ENCODE data around the gene MEIS1. TPM values are rescaled to one million over a fixed set of nuclear protein-coding genes. Genes with fewer than 3 reads are reported as not detected.

MEIS1 gene
- total RNA-seq, 3 donors from 2014 or later = 23.0 to 37.9 (median 37.0) TPM

GRCh38 chr2:66601624-66602023, 166.7 kb downstream of the MEIS1 start:
- H3K27ac ChIP-seq = no peak overlapping the region
- no peaks in the 10 kb centered on the region for H3K4me1 ChIP-seq
- no peaks in the 10 kb centered on the region for H3K36me3 ChIP-seq
- intact Hi-C loops (cut with DNase I; ENCODE audit: low total_unique reads) = no loop called here
- no peak for DNase-seq (ENCODE audit: low spot score in 2 of 2)
- H3K9me3 ChIP-seq = no peaks in the 10 kb centered on the region
- TF ChIP-seq POLR2A (IDR thresholded peaks at IDR 0.05) (no peak), CTCF (IDR thresholded peaks at IDR 0.05) (no peak), POLR2AphosphoS5 (IDR thresholded peaks at IDR 0.05) (no peak)
- no peaks in the 10 kb centered on the region for H3K27me3 ChIP-seq
- H3K4me3 ChIP-seq = no peak overlapping the region

- TF ChIP-seq POLR2A (IDR thresholded peaks at IDR 0.05) (no peak), POLR2AphosphoS5 (IDR thresholded peaks at IDR 0.05) (no peak), CTCF (IDR thresholded peaks at IDR 0.05) (no peak)
- no peak for DNase-seq (ENCODE audit: low spot score in 2 of 2)
- Histone ChIP-seq H3K4me1 (no peaks in the 10 kb centered on the region), H3K27me3 (no peaks in the 10 kb centered on the region), H3K4me3 (no peak overlapping the region), H3K27ac (no peak overlapping the region), H3K9me3 (no peaks in the 10 kb centered on the region), H3K36me3 (no peaks in the 10 kb centered on the region)
- intact Hi-C loops (cut with DNase I; ENCODE audit: low total_unique reads) = no loop called here
Observed at GRCh38 chr2:66602341-66602740, 167.4 kb downstream of the MEIS1 start.

- Histone ChIP-seq H3K36me3 (no peaks in the 10 kb centered on the region), H3K27ac (no peak overlapping the region), H3K27me3 (no peaks in the 10 kb centered on the region), H3K4me1 (no peaks in the 10 kb centered on the region), H3K4me3 (no peak overlapping the region), H3K9me3 (no peaks in the 10 kb centered on the region)
- TF ChIP-seq POLR2A (IDR thresholded peaks at IDR 0.05) (no peak), CTCF (IDR thresholded peaks at IDR 0.05) (no peak), POLR2AphosphoS5 (IDR thresholded peaks at IDR 0.05) (no peak)
- DNase-seq (ENCODE audit: low spot score in 2 of 2) = no peak
- intact Hi-C loops (cut with DNase I; ENCODE audit: low total_unique reads) = no loop called here
Observed at GRCh38 chr2:66604326-66604725, 169.4 kb downstream of the MEIS1 start.

GRCh38 chr2:66604976-66605375, 170.1 kb downstream of the MEIS1 start:
- H3K27me3 ChIP-seq = no peaks in the 10 kb centered on the region
- no peaks in the 10 kb centered on the region for H3K4me1 ChIP-seq
- H3K36me3 ChIP-seq = no peaks in the 10 kb centered on the region
- no peaks in the 10 kb centered on the region for H3K9me3 ChIP-seq
- no peak overlapping the region for H3K27ac ChIP-seq
- TF ChIP-seq CTCF (IDR thresholded peaks at IDR 0.05) (no peak), POLR2A (IDR thresholded peaks at IDR 0.05) (no peak), POLR2AphosphoS5 (IDR thresholded peaks at IDR 0.05) (no peak)
- DNase-seq (ENCODE audit: low spot score in 2 of 2) = no peak
- no peak overlapping the region for H3K4me3 ChIP-seq
- intact Hi-C loops (cut with DNase I; ENCODE audit: low total_unique reads) = no loop called here

GRCh38 chr2:66607152-66607551, 172.2 kb downstream of the MEIS1 start:
- intact Hi-C loops (cut with DNase I; ENCODE audit: low total_unique reads) = no loop called here
- no peak for TF ChIP-seq CTCF (IDR thresholded peaks at IDR 0.05)
- TF ChIP-seq POLR2AphosphoS5 (IDR thresholded peaks at IDR 0.05) = no peak
- no peak for TF ChIP-seq POLR2A (IDR thresholded peaks at IDR 0.05)
- no peaks in the 10 kb centered on the region for H3K9me3 ChIP-seq
- H3K36me3 ChIP-seq = no peaks in the 10 kb centered on the region
- H3K4me3 ChIP-seq = no peak overlapping the region
- no peaks in the 10 kb centered on the region for H3K4me1 ChIP-seq
- DNase-seq (ENCODE audit: low spot score in 2 of 2) = no peak
- no peaks in the 10 kb centered on the region for H3K27me3 ChIP-seq
- H3K27ac ChIP-seq = no peak overlapping the region
